ENCODE data around the gene SLC22A15.
"Not testable (repeated sequence)": the region's sequence is repeated elsewhere in the genome, so short reads cannot be mapped to it uniquely, and the experiment has no call there.

Gene SLC22A15

DNA sequence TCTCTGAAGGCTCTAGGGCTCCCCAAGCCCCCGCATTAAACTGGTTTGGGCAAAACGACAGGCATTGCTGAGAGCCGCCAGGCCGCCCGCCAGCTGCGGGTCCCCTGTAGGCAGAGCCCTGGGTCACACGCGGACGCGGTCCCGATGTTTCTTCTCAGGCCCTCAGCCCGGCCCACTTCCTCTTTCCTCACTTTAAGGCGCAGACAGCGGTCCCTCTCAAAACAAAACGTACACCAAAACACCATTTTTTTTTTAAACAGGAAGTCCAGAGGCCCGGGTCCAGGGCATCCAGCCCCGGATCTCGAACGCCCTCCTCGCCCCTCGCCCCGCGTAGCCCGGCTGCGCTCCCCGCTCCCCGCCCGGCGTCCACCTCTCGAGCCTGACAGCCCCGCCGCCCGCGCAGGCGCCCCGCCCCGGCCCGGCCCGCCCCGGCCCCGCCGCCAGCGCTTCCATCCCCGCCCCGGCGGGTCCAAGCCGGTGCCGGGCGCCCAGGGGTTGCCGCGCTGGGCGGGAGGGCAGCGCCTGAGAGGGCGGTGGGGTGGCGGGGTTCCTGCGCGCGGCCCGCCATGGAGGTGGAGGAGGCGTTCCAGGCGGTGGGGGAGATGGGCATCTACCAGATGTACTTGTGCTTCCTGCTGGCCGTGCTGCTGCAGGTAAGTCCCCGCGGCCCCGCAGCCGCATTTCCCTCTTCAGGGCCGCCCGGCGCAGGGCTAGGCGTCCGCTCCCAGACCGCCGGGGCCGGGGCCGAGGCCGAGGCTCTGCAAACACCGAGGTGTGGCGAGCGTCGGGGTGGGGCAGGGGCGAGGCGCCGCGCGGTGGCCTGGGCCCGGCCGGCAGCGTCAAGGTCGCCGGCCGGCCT, at the start of gene SLC22A15:
Gene SLC22A15 (plus strand): TSS at position 452 of the 859 bp plus-strand sequence. CDS start 115 bp downstream, at position 567.
- DNase-seq = peak; percentile 87

DNA sequence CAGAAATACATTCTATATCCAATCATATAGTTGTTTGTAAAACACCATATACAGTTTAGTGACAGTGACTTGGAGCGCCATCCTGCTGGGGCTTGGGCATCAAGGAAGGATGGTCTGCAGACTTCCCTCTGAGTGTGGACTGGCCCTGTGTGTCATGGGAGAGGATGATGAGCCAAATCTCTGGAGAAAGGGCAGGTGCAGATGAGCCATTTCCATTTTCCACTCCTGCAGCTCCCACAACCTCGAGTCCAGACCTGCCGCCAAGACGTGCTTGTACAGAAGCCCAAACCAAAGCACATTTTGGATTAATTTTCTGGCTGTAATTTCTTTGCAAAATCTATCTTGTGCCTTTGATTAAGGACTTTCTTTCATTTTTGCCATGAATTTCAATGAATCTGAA, 48.3 kb upstream of the SLC22A15 start:
- DNase-seq = no peak

DNA sequence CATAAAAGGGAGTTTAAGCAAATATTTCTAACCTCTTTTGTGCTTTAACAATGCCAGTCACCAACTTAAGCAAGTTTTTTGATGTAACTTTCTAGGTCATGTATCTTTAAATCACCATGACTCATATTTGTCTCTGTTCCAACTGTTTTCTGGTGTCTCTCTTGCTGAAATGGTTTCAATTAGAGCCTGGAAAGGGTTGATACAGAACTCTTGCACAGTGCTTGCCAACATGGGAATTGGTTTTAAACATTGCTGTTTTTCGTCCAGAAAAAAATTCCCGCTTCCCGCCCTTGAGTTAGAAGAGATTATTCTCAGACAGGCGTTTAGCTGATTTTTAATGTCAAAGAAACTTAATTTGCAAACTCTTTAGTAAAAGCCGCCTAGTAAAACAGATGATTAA, 46.4 kb upstream of the SLC22A15 start:
- no peak for DNase-seq

DNA sequence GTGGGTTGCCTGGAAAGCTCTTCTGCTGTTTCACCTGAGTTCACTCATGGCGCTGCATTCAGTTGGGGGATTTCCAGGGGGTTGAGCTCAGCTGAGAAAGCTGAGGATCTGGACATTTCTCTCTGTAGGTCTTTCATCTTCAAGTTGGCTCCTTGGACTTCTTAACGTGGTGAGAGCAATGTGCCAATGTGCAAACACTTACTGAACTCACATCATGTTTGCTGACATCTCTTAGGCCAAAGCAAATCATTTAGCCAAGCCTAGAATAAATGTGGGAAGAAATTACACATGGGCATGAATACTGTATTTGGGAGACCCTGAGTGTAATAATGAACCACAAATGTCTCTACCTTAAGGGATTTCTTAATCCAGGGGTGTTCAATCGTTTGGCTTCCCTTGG, 42.7 kb upstream of the SLC22A15 start:
- no peak for DNase-seq

DNA sequence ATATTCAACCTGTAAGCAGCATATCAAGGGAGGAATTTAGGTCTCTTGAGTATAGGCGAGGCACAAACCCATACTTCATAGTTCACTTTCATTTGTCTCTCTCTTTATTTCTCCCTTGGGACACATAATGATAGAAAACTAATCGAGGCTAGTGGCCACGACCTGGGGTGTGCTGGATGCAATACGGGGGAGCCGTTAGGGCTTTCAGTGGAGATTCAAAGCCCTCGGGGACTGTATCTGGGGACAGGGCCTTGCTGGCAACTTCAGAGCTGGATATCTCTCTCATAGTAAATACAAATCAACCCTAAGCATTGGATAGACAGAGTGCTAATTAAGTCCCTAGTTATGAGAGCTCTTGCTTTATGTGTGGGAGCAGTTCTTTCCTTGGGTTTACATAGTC, 36.9 kb upstream of the SLC22A15 start:
- no peak for DNase-seq

DNA sequence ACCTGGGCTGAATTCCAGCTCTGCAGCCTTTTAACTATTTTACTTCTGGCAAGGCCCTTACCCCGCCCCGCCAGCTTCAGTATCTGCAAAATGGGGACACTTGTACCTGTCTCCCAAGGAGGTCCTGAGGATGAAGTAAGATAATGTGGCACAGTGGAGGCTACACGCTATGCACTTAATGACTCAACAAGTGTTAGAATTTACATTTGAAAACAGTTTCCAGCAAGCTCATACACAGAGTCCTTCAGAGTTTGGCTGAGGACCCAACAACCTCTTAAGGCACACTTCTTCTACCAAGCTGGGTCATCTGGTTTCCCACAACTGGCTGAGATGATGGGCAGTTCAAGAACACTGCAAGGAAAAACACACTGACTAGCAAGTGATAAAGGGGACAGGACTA, 30.2 kb upstream of the SLC22A15 start:
- DNase-seq = no peak

DNA sequence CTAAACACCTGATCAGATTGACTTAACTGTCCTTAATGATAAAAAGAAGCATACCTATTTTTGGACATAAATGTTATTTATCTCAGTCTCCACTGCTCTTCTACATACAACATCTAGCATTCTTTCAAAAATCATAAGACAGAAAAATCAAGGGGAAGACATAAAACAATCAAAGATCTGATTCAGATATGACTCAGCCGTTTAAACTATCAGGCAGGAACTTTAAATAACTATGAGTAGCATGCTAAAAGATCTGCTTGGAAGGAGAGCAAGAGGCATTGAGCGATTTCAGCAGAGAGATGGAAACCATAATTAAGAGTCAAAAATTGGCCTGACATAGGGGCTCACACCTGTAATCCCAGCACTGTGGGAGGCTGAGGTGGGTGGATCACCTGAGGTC, 27.2 kb upstream of the SLC22A15 start:
- no peak for DNase-seq

DNA sequence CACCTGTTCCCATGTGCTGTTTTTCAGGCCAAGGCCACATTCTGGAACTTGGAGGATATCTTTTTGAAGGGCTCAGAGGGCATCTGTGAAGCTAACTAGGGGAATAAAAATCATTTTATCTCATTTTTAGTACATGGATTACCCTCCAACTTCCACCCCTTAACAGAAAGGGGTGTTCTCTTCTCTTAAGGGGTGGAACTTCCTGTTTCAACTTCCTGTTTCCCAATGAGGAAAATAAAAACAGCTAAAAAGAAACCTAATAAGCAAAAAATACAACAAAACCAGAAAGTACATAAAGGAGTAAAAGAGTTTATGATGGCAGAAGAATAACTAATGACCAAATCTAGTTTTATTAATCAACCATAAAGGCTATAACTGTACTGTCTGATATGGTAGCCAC, 24.8 kb upstream of the SLC22A15 start:
- DNase-seq = no peak

DNA sequence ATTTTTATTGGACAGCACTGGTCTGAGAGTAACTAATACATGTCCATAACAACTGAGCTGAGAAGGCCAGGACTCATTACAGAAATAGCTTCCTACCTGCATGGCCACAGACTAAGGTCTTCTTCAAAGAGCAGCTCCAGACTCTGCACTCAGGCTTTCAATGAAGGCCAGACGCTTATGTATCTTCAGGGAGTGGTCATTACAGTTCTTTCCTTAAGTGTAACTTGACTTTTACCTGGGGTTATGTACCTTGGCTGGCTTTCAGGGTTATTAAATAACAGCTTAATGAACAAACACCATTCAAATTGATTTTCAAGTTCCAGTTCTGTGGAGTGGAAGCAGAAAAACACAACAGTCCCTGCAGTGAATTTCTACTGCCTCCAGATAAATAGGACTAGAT, 23.8 kb upstream of the SLC22A15 start:
- no peak for DNase-seq

DNA sequence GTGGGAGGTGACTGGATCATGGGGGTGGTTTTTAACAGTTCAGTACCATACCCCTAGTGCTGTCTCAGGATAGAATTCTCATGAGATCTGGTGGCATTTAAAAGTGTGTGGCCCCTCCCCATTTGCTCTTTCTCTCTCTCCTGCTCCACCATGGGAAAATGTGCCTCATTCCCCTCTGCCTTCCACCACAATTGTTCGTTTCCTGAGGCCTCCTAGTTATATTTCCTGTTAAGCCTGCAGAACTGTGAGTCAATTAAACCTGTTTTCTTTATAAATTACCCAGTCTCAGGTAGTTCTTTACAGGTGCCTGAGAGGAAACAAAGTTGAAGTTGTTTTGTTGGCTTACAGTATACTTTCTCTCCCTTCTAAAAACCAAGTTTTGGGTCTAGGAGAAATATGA, 23.1 kb upstream of the SLC22A15 start:
- DNase-seq = no peak

DNA sequence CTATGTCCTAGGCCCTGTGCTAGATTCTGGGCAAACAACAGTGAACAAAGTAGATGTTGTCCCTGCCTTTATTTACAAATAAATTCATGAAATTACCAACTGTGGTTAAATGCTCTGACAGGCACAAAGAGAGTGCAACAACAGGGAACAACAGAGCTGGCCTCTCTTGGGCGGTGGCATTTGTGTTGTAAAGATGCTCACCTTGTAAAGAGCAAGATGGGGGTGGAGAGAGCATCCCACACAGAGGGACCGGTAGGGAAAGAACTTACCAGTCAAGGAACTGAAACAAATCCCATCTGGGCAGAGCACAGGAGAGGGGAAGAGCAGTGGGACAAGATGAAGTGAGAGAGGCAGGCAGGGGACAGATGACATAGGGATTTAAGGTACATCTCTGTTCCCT, 21.6 kb upstream of the SLC22A15 start:
- no peak for DNase-seq

DNA sequence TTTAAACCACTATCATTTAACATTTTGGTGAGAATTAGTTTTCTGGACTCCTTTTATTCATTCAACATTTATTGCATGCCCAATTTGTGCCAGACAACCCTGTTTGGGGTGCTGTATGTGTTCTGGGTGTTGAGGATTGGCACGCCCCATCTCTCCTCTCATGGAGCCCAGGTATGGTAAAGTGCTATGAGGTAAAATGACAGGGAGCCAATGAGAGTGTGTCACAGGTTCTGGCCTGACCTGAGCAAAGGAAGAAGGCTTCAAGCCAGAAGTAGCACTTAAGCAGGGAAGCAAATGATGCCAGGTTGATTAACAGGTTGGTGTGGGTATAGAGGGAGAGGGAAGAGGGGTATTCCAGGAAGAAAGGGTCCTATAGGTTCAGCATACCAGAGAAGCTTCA, 21.1 kb upstream of the SLC22A15 start:
- DNase-seq = no peak

DNA sequence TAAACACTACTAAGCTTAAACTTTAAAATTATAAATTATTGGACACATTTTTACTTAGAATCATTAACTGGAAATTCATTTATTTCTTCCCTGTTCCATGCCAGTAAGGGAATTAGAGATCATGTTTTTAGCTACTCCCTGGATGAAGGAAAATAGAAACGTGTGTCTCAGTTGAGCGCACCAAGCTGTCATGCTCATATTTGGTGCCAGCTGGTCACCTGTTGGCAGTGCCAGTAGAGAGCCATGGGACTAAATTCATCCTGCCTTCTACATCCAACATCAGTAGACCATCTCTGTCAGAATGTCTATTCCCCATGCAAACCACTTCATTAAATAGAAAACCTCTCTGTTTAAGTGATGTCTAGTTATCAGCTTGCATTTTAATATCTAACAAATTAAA, 17.4 kb upstream of the SLC22A15 start:
- no peak for DNase-seq

DNA sequence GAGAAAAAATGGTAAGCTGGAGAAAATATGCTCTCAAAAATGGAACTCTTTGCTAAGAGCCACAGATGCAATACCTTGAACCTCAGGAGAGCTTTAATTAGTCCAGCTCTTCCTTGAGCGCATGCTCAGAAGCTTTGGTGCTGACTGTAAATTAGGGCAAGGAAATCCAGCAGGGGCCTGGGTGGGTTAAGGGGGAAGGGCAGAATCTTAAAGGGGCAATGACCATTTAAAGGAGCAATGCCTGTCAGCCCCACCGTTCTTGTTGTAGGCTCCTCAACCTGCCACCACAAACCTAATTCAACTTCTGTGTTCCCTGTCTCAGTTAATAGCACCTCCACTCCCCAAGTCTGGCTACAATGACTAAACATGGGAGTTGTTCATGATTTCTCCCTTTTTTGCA, 6.8 kb upstream of the SLC22A15 start:
- peak; percentile 89 for DNase-seq

DNA sequence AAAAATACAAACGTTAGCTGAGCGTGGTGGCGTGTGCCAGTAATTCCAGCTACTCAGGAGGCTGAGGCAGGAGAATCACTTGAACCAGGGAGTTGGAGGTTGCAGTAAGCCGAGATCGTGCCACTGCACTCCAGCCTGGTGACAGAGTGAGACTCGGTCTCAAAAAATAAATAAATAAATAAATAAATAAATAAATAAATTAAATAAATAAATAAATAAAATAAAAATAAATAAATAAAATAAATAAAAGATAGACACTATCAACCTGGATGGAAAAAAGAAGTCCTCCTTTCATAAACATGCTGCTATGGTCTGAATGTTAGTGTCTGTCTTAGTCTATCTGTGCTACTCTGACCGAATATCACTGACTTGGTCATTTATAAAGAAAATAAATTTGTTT, 4.5 kb upstream of the SLC22A15 start:
- DNase-seq = not testable (repeated sequence)

DNA sequence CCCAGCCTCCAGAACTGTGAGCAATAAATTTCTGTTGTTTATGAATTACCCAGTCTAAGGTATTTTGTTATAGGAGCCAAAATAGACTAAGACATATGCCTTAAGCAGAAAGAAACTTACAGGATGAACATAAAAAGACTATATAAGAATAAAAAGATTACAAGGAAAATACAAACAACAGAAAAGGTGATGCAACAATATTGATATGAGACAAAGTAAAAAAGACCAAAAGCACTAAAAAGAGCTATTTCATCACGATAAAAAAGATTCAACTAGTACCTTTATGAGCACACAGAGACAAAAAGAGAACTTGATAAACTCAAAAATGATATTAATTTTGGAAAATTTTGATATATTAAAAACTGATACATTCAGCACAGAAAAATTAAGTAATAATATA, 3.2 kb upstream of the SLC22A15 start:
- DNase-seq = no peak

DNA sequence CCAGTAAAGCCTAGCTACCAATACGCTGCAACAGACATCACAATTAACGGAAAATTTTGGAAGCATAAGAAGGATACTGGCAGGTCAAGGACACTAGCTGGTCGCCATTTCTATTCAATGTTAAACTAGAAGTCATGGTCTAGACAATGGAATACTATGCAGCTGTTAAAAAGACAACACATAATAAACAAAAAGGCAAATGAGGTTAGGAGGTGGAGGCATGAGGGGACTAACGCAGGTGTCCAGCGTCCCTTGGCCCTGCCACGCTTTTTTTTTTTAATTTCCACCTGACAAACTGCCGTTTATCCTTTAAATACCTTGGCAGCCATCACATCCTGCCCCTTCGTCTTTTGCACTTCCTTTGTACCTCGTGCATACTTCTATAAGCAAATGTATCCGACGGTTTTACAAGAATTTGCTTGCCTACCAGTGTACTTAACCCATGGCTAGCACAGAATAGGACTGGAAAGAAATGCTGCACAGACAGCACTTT, 698 bp upstream of the SLC22A15 start:
- DNase-seq = no peak

DNA sequence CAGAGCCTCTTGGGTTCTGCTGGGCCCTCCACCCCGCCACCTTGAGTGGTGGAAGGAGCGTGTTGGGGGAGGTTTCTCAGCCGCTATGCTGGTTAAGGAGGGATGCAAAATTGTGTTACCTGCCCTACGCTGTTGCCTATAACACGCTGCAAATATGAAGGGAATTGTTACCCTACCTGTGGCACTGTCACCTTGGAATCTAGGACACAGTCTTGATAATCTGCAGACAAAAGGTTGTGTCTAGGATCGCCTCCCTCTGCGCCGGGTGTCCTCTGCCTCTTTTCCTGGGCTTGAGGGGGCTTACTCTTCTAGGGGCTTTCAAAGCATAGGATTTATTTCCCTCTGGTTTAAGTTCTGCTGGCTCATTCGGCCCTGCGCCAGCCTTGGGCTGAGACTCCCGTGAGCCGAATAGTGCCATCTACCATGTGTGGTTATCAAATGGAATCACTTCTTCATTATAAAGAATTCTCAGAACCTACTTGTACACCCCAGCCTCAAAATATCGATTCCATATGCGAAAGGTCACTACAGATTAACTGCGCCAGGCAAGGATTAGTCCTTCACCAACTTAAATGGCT, 697 bp downstream of the SLC22A15 start:
- DNase-seq = no peak

DNA sequence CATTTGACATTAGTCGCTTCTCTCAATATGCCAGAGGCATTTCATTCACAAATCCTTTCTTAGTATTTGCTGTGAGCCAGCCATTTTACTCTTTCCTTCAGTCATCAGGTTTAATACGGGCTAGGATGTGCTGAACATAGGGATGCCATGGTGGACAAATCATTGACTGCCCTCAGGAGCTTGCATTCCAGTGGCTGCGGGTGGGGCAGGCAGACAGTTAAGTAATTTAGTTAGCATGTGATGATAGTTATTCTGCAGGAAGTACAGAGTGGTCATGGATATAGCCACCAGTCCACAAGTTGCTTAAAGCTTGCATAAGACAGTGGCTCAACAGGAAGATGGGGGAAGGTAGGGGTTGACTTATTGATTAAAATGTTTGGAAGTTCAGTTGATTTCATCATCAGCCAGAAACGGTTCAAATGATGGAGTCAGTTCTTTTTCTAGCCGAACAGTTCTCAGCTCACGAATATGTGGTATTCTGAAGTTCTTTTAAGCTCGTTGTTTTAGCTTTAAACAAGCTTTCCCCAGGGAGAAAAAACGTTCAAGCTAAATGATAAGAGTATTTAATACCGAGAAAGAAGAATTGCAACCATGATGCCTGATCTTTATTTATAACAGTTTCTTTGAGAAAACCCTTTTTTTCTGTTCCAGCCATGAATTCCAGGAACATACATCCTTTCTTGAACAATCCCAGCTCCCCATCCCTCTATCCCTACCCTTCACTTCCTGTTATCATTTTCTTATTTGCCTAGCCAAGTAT, 1.4 kb downstream of the SLC22A15 start:
- DNase-seq = peak; percentile 73

DNA sequence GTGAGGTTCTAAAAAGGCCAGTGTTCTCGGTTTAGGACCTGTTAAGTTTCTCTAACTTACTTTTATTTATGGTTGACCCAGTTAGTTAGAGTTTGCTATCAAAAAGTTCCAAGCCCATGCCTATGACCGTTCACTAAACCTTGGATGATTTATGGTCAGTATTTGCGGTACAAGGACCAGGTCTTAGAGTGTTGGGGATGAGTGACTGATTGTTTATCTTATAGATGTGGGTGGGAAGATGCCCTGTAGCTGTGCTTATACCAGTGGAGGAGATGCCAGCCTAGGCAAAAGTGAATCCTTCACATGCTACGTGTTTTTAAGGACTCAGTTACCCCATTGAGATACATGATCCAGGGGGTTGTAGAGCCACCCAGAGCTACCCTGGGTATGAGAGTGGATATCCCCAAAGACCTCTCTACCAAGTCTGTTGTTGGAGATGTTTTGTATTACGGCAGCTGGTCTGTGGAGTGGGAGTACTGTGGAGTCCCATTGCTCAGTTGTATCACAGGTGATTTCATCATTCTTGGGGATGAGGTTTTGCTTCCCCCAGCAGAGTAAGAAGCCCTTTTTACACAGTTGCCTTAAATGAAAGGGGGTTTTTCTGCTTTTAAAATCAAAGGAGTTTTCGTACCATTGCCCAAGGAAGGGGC, 2.1 kb downstream of the SLC22A15 start:
- no peak for DNase-seq

DNA sequence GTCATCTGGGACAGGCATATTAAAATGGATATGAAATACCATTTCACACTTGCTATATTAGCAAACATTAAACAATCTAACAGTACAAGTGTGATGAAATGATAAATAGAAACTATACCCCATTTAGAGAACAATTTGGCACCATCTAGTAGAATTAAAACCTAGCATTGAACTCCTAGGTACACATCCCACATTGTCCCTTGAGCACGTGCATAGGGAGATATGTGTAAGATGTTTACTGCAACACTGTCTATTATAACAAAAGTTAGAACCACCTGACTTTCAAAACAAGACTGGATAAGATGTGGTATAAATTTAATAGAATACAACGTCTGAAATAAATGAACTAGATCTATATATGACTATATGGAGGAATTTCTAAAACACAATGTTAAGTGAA, 3.8 kb downstream of the SLC22A15 start:
- DNase-seq = no peak

DNA sequence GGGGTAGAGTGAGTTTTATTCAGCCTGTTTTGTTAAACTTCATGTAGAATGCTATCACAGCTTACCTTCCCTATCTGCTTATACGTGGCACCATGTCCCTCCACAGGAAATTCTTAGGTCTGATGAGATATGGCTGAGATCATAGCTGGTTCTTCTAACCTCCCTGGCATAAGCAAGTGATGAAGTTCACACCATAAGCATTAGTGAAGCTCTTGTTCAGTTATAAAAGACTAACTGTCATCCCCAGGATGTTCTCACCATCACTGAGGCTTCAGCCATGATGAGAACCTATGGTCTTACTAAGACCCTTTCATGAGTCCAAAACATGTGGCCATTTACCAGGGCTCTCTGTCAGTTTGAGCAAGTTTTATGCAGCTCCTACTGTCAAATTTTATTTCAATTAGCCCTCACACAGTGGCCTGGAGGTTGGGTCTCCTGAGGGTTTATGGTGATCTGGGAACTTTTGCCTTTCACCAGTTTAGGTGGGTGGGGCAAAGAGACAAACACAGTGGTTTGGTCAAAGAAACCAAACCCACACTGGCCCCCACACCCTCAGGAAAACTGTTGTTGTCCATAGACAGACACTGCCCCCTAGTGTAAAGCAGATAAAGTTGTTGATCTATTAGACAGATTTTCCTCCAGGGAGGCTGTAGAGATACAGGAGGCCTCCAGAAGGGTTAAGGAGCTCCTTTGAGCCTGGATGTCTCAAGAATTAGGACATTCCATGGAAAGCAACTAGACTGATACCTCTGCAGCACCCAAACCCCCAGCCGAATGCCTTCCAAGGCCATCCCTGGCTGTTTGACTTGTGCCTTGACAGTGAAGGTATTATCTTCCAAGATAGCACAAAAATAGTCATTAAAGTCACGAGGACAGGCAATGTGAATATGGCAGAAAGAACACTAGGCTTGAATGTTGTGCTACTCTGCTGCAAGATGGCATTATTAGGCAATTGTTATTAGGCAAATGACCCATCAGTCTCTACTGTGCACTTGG, 5.0 kb downstream of the SLC22A15 start:
- peak; percentile 81 for DNase-seq

Measured in islet precursor cell (in vitro differentiated cells).